Fibroblast of skin of right quadriceps (primary cell): ENCODE data around the gene ONECUT1.

Source experiments
- DNase-seq: peaks from one replicate; pipeline ENCODE4 v3.0.0-alpha.2; 2013

ONECUT1 gene

GRCh38 chr15:52730594-52730993 lies 59.5 kb downstream of the ONECUT1 start:
- no peak for DNase-seq

GRCh38 chr15:52730173-52730572 lies 60.0 kb downstream of the ONECUT1 start:
- peak; percentile 70 for DNase-seq

DNA sequence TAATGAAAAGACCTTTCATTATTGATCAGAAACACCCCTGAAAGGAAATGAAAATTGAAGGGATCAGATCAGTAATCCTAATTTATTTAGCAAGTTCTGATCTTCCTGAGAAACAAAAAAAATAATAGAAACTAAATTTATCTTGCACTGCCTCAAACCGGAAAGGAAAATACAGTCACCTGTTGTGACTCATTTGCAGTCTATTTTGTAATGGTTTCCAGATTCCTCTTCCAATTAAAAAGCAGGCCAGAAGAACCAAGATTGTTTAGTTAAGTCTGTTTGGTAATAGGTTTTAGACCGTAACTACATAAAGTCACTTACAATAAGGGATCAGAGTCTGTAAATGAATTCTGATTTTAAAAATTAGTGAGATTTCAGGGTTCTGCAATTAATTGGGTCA lies 61.2 kb downstream of the ONECUT1 start:
- peak; percentile 57 for DNase-seq

DNA sequence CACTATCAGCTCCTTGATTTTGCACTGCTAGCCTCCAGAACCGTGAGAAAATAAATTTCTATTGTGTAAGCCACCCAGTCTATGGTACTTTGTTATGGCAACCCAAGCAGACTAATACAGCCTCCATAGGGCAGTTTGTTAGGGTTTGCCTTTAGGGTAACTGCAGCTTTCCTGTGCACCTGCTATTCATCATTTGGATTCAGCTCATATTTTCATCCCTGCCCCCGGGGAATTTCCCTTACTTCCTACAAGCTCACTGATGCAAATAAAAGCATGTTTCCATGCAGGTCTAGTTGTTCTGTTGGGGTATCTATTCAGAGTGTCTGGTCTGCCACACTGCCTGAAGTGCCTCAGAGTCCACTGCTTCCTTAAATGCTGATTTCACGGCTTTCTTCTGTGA lies 62.3 kb downstream of the ONECUT1 start:
- no peak for DNase-seq

DNA sequence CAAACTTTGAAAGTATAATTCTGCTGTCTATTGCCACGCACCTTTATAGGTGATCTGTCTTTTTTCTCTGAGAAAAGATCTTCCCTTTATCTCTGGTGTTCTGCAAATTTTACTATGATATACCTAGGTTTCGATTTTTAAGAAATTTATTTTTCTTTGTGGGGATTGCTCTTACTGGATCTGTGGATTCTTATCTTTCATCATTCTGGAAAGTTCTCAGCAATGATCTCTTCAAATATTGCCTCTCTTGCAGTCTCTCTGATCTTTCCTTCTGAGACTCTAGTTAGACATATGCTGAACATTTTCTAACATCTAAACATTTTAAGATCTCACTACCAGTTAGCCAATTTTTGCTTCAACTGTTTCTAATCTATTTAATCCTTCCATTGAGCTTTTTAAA lies 63.9 kb downstream of the ONECUT1 start:
- DNase-seq, result no peak

- no peak for DNase-seq
Observed at GRCh38 chr15:52718551-52718950, 71.6 kb downstream of the ONECUT1 start.

GRCh38 chr15:52717924-52718323 lies 72.2 kb downstream of the ONECUT1 start:
- DNase-seq, result no peak

- DNase-seq, result no peak
Observed at GRCh38 chr15:52717481-52717880, 72.7 kb downstream of the ONECUT1 start.

DNA sequence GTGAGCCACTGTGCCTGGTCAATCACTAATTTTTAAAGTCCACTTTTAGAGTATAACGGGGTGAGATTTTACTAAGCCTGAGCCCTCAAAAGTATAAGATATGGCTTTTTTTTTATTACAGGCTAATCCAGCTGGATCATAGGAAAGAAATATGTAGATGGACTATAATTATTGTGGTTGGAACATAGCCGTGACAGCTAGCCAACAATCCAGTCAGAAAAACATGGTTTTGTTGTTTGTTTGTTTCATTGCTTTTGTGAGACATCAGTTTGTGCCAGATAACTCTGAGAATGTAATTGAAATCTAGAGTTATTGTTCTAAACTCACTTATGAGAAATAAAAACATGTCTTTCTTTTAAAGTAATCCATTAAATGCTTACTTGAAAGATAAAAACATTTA lies 73.6 kb downstream of the ONECUT1 start:
- DNase-seq, result no peak

GRCh38 chr15:52715411-52715810 lies 74.7 kb downstream of the ONECUT1 start:
- no peak for DNase-seq

DNA sequence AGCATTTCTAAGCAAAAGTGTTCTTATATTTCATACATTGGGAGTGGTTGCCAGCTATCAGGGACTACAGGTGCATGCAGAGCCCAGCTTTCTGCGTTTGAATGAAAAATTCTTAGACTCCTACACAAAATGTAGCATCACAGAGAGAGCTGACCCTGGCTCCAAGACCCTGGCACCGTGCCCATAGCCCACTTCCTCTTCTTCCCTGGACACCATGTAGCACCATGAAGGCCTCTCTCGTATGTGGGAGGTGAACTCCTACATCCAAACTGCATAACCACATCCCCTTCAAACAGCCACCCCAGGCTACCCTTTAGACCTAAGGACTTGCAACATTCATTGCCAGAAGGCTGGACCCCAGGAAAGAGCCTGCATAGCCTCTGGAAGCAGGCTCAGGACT lies 75.2 kb downstream of the ONECUT1 start:
- no peak for DNase-seq

GRCh38 chr15:52710708-52711389 lies 79.3 kb downstream of the ONECUT1 start:
- DNase-seq, result no peak

GRCh38 chr15:52710050-52710707 lies 80.0 kb downstream of the ONECUT1 start:
- DNase-seq, result no peak

- no peak for DNase-seq
Observed at GRCh38 chr15:52709187-52709981, 80.8 kb downstream of the ONECUT1 start.
